CD4-positive, CD25-positive, alpha-beta regulatory T cell (primary cell): ENCODE data around the gene KCNC3. TPM values are rescaled to one million over a fixed set of nuclear protein-coding genes. Genes with fewer than 3 reads are reported as not detected.

Source experiments
- ATAC-seq, 2 donors: fragments of 150-1000 bp; cut with Tn5 transposase; one replicate each; pipeline ENCODE4 v1.10.0; 2021; ENCODE audit warnings: low read depth in 2 of 2, moderate number of reproducible peaks in 2 of 2, moderate library complexity in 1 of 2
- DNase-seq, 3 donors: peaks; one replicate each; pipeline versions ENCODE4 v3.0.0 to v3.0.0-alpha.2; 2012 to 2022; ENCODE audit warnings: mixed read lengths in 1 of 3
- H3K27ac ChIP-seq: one replicate; pipeline ENCODE4 v1.7.0; 2013; ENCODE audit warnings: mild to moderate bottlenecking, low read length; ENCODE audit not compliant: insufficient read depth, poor library complexity, severe bottlenecking
- H3K27me3 ChIP-seq: one replicate; pipeline ENCODE4 v1.7.0; 2013; ENCODE audit warnings: low read length; ENCODE audit not compliant: control insufficient read depth, insufficient read depth
- H3K36me3 ChIP-seq: one replicate; pipeline ENCODE4 v1.7.0; 2013; ENCODE audit warnings: mild to moderate bottlenecking, low read length, moderate library complexity; ENCODE audit not compliant: control insufficient read depth, insufficient read depth
- H3K4me1 ChIP-seq: 2 replicates; pipeline ENCODE4 v1.7.0; 2013; ENCODE audit warnings: mild to moderate bottlenecking, low read length; ENCODE audit not compliant: insufficient read depth, control insufficient read depth, poor library complexity, severe bottlenecking
- H3K4me3 ChIP-seq: one replicate; pipeline ENCODE4 v1.7.0; 2013; ENCODE audit warnings: low read depth, mild to moderate bottlenecking, low read length, moderate library complexity
- H3K9me3 ChIP-seq, 2 experiments: 1 replicate in 1 of 2; 2 replicates in 1 of 2; pipeline ENCODE4 v1.7.0; 2013; ENCODE audit warnings: low read length in 2 of 2, mild to moderate bottlenecking in 1 of 2, moderate library complexity in 1 of 2; ENCODE audit not compliant: control insufficient read depth in 2 of 2
- H3K27ac Mint-ChIP-seq, 3 donors: one replicate each; pipeline ENCODE4 v1.8.0; 2020 to 2022; ENCODE audit warnings: mild to moderate bottlenecking in 3 of 3, mixed read lengths in 3 of 3, moderate library complexity in 2 of 3
- H3K27me3 Mint-ChIP-seq: one replicate; pipeline ENCODE4 v1.8.0; 2022; ENCODE audit warnings: mild to moderate bottlenecking, mixed read lengths
- H3K36me3 Mint-ChIP-seq: one replicate; pipeline ENCODE4 v1.8.0; 2020; ENCODE audit warnings: mixed read lengths
- H3K4me1 Mint-ChIP-seq, 4 donors: one replicate each; pipeline ENCODE4 v1.8.0; 2020 to 2022; ENCODE audit warnings: mixed read lengths in 4 of 4, mild to moderate bottlenecking in 1 of 4
- H3K4me3 Mint-ChIP-seq, 4 donors: one replicate each; pipeline ENCODE4 v1.8.0; 2020 to 2022; ENCODE audit warnings: mild to moderate bottlenecking in 4 of 4, mixed read lengths in 4 of 4, moderate library complexity in 3 of 4
- H3K9me3 Mint-ChIP-seq, 7 donors: one replicate each; pipeline ENCODE4 v1.8.0; 2020 to 2022; ENCODE audit warnings: mixed read lengths in 7 of 7, mild to moderate bottlenecking in 3 of 7, moderate library complexity in 2 of 7
- polyA plus RNA-seq, 4 donors: library from polyadenylated mRNA; unstranded; fragments of 300-500 nt; fragmentation: Illumina TruSeq; gene quantifications; one replicate each; pipeline ENCODE4 v1.2.3, GENCODE V29; 2021
- total RNA-seq: library from RNA; stranded (reverse); gene quantifications from one replicate; pipeline ENCODE4 v1.2.3, GENCODE V29; 2022

The KCNC3 gene
- total RNA-seq (1.4 TPM), polyA plus RNA-seq (not detected)

DNA sequence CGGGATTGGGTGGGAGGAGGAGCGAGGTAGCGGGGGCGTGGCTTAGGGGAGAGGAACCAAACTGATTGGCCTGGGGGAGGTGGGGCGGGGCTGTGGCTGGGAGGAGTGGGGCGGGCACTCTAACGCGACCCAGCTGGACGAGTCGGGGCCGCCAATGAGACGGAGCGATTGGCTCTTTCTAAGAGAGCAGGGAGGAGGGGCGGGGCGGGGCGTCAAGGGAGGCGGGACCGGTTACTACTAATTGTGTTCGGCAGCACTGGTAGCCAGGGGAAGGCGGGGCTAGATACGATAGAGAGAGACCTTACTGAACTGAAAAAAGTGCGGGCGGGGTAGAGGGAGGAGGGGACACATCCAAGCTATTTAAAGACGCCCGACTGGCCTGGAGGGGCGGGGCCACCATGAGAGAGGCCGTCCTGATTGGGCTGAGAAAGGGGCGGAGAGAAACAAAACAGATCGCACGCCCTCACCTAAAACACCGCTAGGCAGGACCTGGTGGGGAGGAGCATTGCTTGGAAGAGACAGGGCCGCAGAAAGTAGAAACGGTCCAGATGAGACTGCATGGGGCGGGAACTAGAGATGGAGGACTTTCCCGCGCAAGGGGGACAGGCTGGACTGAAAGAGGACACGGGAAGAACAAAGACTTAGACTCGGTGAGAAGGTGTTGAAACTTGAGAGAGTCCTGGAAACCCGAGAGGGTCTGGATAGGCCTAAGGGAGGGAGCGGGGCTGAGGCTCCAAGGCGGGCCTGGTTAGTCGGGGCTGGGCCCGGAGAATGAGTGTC lies at the start of gene KCNC3:
Gene KCNC3, minus strand, starts transcription at position 232 of the 780 bp plus-strand sequence. CDS start 295 bp downstream, outside the sequence.
- Histone ChIP-seq H3K4me1 (peaks cover 74% of the 10 kb centered on the region), H3K27ac (peak within 1 kb of the TSS; percentile 43), H3K9me3 (peaks cover 0 to 16% of the 10 kb centered on the region in 2 experiments), H3K36me3 (no peaks in the 10 kb centered on the region), H3K4me3 (peak within 1 kb of the TSS; percentile 44), H3K27me3 (peaks cover 4% of the 10 kb centered on the region)
- H3K4me1 Mint-ChIP-seq, result peaks cover 5 to 74% (median 48%) of the 10 kb centered on the region in 4 donors
- peak; percentile 69 for ATAC-seq
- DNase-seq, result peak; percentile 93 to 99 (median 94)
- H3K4me3 Mint-ChIP-seq, result peak within 1 kb of the TSS; percentile 88 to 95 (median 90)
- H3K36me3 Mint-ChIP-seq, result peaks cover 6% of the 10 kb centered on the region
- H3K27ac Mint-ChIP-seq, result peak within 1 kb of the TSS; percentile 67 to 95 (median 90)
- peaks cover 0 to 14% (median 2%) of the 10 kb centered on the region in 7 donors for H3K9me3 Mint-ChIP-seq
- H3K27me3 Mint-ChIP-seq, result peaks cover 38% of the 10 kb centered on the region

- Histone ChIP-seq H3K9me3 (no peaks in the 10 kb centered on the region), H3K27ac (no peak overlapping the region), H3K36me3 (peaks cover 39% of the 10 kb centered on the region), H3K4me1 (peaks cover 17% of the 10 kb centered on the region), H3K27me3 (no peaks in the 10 kb centered on the region), H3K4me3 (no peak overlapping the region)
- peaks cover 0 to 34% (median 18%) of the 10 kb centered on the region in 4 donors for H3K4me1 Mint-ChIP-seq
- no peak for DNase-seq
- H3K27me3 Mint-ChIP-seq, result peaks cover 2% of the 10 kb centered on the region
- peak overlapping the region in 1 of 3 donors; percentile 6 for H3K27ac Mint-ChIP-seq
- ATAC-seq, result no peak
- H3K36me3 Mint-ChIP-seq, result peaks cover 19% of the 10 kb centered on the region
- H3K9me3 Mint-ChIP-seq, result peaks cover 0 to 2% (median 0%) of the 10 kb centered on the region in 7 donors
- peak overlapping the region in 2 of 4 donors; percentile 48 to 86 for H3K4me3 Mint-ChIP-seq
These were observed 49.7 kb upstream of the KCNC3 start for GRCh38 chr19:50378863-50379236.

GRCh38 chr19:50378169-50378862 lies 49.1 kb upstream of the KCNC3 start:
- Histone ChIP-seq H3K27me3 (no peaks in the 10 kb centered on the region), H3K9me3 (no peaks in the 10 kb centered on the region), H3K36me3 (peaks cover 39% of the 10 kb centered on the region), H3K4me3 (no peak overlapping the region), H3K27ac (no peak overlapping the region), H3K4me1 (peaks cover 12% of the 10 kb centered on the region)
- DNase-seq, result no peak
- Mint-ChIP-seq H3K36me3 (peaks cover 16% of the 10 kb centered on the region), H3K27me3 (no peaks in the 10 kb centered on the region), H3K9me3 (peaks cover 0 to 2% (median 0%) of the 10 kb centered on the region in 7 donors), H3K4me1 (peaks cover 0 to 29% (median 13%) of the 10 kb centered on the region in 4 donors), H3K4me3 (peak overlapping the region; percentile 31 to 89 (median 65)), H3K27ac (peak overlapping the region in 2 of 3 donors; percentile 6 to 59)
- ATAC-seq, result no peak

DNA sequence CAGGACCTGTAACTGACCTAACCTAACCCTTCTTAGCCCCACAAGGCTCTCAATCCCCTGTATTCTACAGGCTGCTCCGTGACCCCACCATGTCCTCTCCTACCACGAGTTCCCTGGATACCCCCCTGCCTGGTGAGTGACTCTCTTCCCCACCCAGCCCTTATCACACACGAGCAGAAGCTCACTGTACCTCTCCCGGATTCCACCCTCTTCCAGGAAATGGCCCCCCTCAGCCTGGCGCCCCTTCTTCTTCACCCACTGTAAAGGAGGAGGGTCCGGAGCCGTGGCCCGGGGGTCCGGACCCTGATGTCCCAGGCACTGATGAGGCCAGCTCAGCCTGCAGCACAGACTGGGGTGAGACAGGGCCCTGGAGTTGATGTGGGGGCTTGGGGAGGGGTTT lies 48.3 kb upstream of the KCNC3 start:
- DNase-seq (no peak), ATAC-seq (no peak)
- Mint-ChIP-seq H3K9me3 (peaks cover 0 to 2% (median 0%) of the 10 kb centered on the region in 7 donors), H3K27ac (peak overlapping the region in 1 of 3 donors; percentile 100), H3K4me3 (peak overlapping the region; percentile 15 to 96 (median 65)), H3K36me3 (peaks cover 16% of the 10 kb centered on the region), H3K4me1 (peaks cover 0 to 25% (median 11%) of the 10 kb centered on the region in 4 donors), H3K27me3 (no peaks in the 10 kb centered on the region)
- H3K36me3 ChIP-seq, result peaks cover 39% of the 10 kb centered on the region
- no peak overlapping the region for H3K4me3 ChIP-seq
- H3K4me1 ChIP-seq, result peaks cover 12% of the 10 kb centered on the region
- H3K27ac ChIP-seq, result peak overlapping the region; percentile 100
- H3K9me3 ChIP-seq, result no peaks in the 10 kb centered on the region
- H3K27me3 ChIP-seq, result no peaks in the 10 kb centered on the region

GRCh38 chr19:50377051-50377461 lies 47.9 kb upstream of the KCNC3 start:
- ATAC-seq (no peak), DNase-seq (peak; percentile 56 to 61 (median 58))
- Histone ChIP-seq H3K27ac (peak overlapping the region; percentile 100), H3K4me3 (no peak overlapping the region), H3K36me3 (peaks cover 39% of the 10 kb centered on the region), H3K27me3 (no peaks in the 10 kb centered on the region), H3K9me3 (no peaks in the 10 kb centered on the region), H3K4me1 (peaks cover 12% of the 10 kb centered on the region)
- Mint-ChIP-seq H3K9me3 (peaks cover 0 to 2% (median 0%) of the 10 kb centered on the region in 7 donors), H3K27ac (peak overlapping the region in 2 of 3 donors; percentile 99 to 100), H3K4me3 (peak overlapping the region; percentile 81 to 96 (median 87)), H3K27me3 (no peaks in the 10 kb centered on the region), H3K4me1 (peaks cover 0 to 25% (median 11%) of the 10 kb centered on the region in 4 donors), H3K36me3 (peaks cover 16% of the 10 kb centered on the region)

GRCh38 chr19:50376166-50377050 lies 47.2 kb upstream of the KCNC3 start, which contains the start of gene NR1H2:
TSS of gene NR1H2 (plus strand) at chr19:50376457. CDS start at chr19:50377606, 1,149 bp downstream.
- peak; percentile 89 to 90 for ATAC-seq
- H3K9me3 ChIP-seq, result no peaks in the 10 kb centered on the region
- Mint-ChIP-seq H3K4me1 (peaks cover 0 to 25% (median 11%) of the 10 kb centered on the region in 4 donors), H3K27ac (peak within 1 kb of the TSS; percentile 97 to 100 (median 99)), H3K9me3 (peaks cover 0 to 2% (median 0%) of the 10 kb centered on the region in 7 donors), H3K36me3 (peaks cover 15% of the 10 kb centered on the region), H3K27me3 (no peaks in the 10 kb centered on the region), H3K4me3 (peak within 1 kb of the TSS; percentile 86 to 98 (median 96))
- peak within 1 kb of the TSS; percentile 100 for H3K27ac ChIP-seq
- H3K4me1 ChIP-seq, result peaks cover 12% of the 10 kb centered on the region
- DNase-seq, result peak; percentile 91 to 99 (median 96)
- H3K36me3 ChIP-seq, result peaks cover 34% of the 10 kb centered on the region
- H3K27me3 ChIP-seq, result no peaks in the 10 kb centered on the region
- peak within 1 kb of the TSS; percentile 83 for H3K4me3 ChIP-seq
